ENCODE results near the gene MTHFSD.
A peak's percentile ranks its signal among the peaks of the same experiment; 100 is the strongest.

MTHFSD gene

DNA sequence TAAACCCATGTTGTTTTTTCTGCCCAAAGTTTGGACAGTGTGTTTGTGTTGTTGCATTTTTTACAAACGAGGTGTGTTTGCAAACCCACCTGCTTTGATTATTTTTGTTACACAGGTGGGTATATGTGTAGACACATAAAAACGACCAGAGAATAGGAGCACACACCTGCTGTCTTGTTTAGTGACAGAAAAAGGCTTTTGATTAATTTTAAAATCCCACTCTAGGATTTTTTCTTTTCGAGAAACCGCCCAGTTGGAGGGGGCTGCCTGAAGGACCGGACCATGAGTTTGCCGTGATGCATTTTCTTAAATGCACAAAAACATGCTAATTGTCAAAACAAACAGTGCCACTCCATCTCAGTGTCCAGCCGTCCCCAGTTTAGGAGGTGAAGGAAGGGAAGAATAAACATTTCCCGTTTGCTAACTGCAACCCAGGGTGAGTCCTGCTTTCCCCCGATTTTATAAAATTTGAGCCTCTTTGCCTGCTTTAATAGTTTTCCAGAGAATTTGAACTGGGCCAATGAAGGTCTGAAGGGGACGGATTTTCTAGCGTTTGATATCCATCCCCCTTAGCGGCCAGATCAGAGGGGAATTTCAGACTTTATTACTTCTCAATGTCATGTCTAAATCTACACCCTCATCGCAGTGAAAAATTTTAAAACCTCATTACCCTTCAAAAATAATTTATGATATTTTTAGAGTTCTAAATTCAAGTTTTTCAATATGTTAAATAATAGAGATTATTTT, 14.8 kb upstream of the MTHFSD start:
- TF ChIP-seq POLR2A (IDR thresholded peaks at IDR 0.05; ENCODE audit: low read depth, low read length) = no peak
- FAIRE-seq = no peak
- no peak for DNase-seq (ENCODE audit: insufficient read length, low spot score)

DNA sequence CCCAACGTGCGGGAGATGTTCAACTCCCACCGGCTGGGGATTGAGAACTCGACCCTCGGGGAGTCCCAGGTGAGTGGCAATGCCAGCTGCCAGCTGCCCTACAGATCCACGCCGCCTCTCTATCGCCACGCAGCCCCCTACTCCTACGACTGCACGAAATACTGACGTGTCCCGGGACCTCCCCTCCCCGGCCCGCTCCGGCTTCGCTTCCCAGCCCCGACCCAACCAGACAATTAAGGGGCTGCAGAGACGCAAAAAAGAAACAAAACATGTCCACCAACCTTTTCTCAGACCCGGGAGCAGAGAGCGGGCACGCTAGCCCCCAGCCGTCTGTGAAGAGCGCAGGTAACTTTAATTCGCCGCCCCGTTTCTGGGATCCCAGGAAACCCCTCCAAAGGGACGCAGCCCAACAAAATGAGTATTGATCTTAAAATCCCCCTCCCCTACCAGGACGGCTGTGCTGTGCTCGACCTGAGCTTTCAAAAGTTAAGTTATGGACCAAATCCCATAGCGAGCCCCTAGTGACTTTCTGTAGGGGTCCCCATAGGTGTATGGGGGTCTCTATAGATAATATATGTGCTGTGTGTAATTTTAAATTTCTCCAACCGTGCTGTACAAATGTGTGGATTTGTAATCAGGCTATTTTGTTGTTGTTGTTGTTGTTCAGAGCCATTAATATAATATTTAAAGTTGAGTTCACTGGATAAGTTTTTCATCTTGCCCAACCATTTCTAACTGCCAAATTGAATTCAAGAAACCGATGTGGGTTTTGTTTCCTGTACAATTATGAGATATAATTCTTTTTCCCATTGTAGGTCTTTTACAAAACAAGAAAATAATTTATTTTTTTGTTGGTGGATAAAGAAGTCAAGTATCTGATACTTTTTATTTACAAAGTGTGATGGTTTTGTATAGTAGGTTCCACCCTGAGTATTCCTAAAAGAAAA, 13.9 kb upstream of the MTHFSD start:
- DNase-seq (ENCODE audit: insufficient read length, low spot score) = no peak
- FAIRE-seq = no peak
- no peak for TF ChIP-seq POLR2A (IDR thresholded peaks at IDR 0.05; ENCODE audit: low read depth, low read length)

DNA sequence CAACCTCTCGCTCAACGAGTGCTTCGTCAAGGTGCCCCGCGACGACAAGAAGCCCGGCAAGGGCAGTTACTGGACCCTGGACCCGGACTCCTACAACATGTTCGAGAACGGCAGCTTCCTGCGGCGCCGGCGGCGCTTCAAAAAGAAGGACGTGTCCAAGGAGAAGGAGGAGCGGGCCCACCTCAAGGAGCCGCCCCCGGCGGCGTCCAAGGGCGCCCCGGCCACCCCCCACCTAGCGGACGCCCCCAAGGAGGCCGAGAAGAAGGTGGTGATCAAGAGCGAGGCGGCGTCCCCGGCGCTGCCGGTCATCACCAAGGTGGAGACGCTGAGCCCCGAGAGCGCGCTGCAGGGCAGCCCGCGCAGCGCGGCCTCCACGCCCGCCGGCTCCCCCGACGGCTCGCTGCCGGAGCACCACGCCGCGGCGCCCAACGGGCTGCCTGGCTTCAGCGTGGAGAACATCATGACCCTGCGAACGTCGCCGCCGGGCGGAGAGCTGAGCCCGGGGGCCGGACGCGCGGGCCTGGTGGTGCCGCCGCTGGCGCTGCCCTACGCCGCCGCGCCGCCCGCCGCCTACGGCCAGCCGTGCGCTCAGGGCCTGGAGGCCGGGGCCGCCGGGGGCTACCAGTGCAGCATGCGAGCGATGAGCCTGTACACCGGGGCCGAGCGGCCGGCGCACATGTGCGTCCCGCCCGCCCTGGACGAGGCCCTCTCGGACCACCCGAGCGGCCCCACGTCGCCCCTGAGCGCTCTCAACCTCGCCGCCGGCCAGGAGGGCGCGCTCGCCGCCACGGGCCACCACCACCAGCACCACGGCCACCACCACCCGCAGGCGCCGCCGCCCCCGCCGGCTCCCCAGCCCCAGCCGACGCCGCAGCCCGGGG, 12.9 kb upstream of the MTHFSD start:
- DNase-seq (ENCODE audit: insufficient read length, low spot score) = no peak
- no peak for FAIRE-seq
- no peak for TF ChIP-seq POLR2A (IDR thresholded peaks at IDR 0.05; ENCODE audit: low read depth, low read length)

DNA sequence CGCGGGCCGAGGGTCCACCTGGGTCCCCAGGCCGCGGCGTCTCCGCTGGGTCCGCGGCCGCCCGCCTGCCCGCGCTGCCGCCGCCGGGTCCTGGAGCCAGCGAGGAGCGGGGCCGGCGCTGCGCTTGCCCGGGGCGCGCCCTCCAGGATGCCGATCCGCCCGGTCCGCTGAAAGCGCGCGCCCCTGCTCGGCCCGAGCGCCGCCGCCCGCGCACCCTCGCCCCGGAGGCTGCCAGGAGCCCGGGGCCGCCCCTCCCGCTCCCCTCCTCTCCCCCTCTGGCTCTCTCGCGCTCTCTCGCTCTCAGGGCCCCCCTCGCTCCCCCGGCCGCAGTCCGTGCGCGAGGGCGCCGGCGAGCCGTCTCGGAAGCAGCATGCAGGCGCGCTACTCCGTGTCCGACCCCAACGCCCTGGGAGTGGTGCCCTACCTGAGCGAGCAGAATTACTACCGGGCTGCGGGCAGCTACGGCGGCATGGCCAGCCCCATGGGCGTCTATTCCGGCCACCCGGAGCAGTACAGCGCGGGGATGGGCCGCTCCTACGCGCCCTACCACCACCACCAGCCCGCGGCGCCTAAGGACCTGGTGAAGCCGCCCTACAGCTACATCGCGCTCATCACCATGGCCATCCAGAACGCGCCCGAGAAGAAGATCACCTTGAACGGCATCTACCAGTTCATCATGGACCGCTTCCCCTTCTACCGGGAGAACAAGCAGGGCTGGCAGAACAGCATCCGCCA, 12.1 kb upstream of the MTHFSD start:
- DNase-seq (ENCODE audit: insufficient read length, low spot score) = no peak
- no peak for FAIRE-seq
- no peak; the same call in 1 of the 2 replicates for TF ChIP-seq POLR2A (IDR thresholded peaks at IDR 0.05; ENCODE audit: low read depth, low read length)

DNA sequence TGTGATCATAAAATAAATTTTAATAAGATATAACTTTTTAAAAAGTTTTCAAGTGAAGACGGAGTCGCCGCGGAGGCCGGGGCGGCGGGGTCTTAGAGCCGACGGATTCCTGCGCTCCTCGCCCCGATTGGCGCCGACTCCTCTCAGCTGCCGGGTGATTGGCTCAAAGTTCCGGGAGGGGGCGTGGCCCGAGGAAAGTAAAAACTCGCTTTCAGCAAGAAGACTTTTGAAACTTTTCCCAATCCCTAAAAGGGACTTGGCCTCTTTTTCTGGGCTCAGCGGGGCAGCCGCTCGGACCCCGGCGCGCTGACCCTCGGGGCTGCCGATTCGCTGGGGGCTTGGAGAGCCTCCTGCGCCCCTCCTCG, 11.5 kb upstream of the MTHFSD start, which contains the start of gene FOXC2:
Gene FOXC2, plus strand, starts transcription at position 229 of the 365 bp plus-strand sequence. CDS start 507 bp downstream, outside the sequence.
- FAIRE-seq (no peak), DNase-seq (ENCODE audit: insufficient read length, low spot score) (peak; percentile 64)
- TF ChIP-seq POLR2A (IDR thresholded peaks at IDR 0.05; ENCODE audit: low read depth, low read length) = peak; percentile 56; the same call in 1 of the 2 replicates

- no peak for TF ChIP-seq POLR2A (IDR thresholded peaks at IDR 0.05; ENCODE audit: low read depth, low read length)
- DNase-seq (ENCODE audit: insufficient read length, low spot score) (no peak), FAIRE-seq (no peak)
Measured at GRCh38 chr16:86565644-86566511, 10.8 kb upstream of the MTHFSD start.

DNA sequence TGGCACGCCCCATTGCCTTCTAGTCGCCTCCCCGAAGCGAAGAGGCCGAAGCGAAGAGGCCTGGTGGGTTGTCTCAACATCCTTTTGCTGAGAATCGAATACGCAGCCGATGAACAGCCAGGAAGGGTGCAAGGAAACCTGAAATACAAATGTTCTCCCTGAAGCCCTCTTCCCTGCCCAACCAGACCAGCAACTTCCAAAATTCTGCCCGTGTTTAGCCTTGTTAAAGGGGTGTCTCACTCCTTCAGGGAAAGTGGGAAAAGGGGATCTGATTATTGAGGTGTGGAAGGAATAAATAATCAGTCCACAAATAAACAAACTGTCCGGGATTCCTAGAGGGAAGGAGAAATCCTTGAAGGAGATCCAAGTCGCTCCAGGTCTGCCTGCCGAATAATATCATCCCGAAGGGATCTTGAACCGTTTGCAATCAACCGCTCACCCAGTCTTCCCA, 10.2 kb upstream of the MTHFSD start:
- no peak for TF ChIP-seq POLR2A (IDR thresholded peaks at IDR 0.05; ENCODE audit: low read depth, low read length)
- no peak for DNase-seq (ENCODE audit: insufficient read length, low spot score)
- FAIRE-seq = no peak

- peak; percentile 82 for DNase-seq (ENCODE audit: insufficient read length, low spot score)
- FAIRE-seq = peak; percentile 45
- no peak for TF ChIP-seq POLR2A (IDR thresholded peaks at IDR 0.05; ENCODE audit: low read depth, low read length)
Measured at GRCh38 chr16:86563469-86564345, 8.7 kb upstream of the MTHFSD start.

DNA sequence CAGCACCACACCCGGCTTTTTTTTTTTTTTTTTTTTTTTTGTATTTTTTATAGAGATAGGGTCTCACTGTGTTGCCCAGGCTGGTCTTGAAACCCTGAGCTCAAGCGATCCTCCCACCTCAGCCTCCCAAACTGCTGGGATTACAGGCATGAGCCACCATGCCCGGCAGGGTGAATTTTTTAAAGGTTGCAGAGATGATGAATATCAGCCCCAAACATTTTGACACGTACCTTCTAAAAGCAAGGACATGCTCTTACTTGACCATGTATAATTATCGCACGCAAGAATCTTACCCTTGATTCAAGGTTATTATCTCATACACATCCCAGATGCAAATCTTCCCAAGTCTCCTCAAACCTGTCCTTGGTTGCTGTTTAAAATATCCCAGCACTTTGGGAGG, 7.3 kb upstream of the MTHFSD start:
- FAIRE-seq (no peak), DNase-seq (ENCODE audit: insufficient read length, low spot score) (no peak)
- TF ChIP-seq POLR2A (IDR thresholded peaks at IDR 0.05; ENCODE audit: low read depth, low read length) = no peak

DNA sequence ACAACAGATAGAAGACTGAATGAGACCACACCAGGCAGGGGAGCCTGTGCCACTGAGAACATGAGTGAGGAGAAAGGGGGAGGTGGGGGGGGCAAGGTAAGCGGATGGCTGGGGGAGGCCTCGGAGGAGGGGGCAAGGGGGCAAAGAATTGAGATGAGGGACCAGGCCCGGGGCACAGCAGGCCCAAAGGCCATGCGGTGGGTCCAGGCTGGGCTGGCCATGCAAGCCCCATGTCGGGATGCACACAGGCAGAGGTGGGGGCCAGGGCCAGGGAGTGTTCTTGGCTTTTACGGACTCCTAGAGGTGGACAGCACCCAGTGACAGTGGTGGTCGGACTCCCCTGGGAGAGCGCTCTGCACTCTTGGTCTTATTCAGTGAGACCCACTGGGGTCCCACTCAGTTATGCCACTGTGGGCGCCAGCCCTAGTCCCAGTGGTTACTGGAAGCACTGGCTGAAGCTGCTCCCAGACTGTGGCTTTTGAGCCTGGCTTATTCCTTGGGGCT, 4.8 kb upstream of the MTHFSD start:
- FAIRE-seq (no peak), DNase-seq (ENCODE audit: insufficient read length, low spot score) (no peak)
- TF ChIP-seq POLR2A (IDR thresholded peaks at IDR 0.05; ENCODE audit: low read depth, low read length) = no peak
